Ovary (tissue), 3 donors: Measurements from ENCODE around the gene ADARB2.
"Not testable (repeated sequence)": the region's sequence is repeated elsewhere in the genome, so short reads cannot be mapped to it uniquely, and the experiment has no call there.

Source experiments
- EP300 ChIP-seq: sonication (generic); formaldehyde crosslinking; IDR thresholded peaks from one replicate; pipeline ENCODE4 v1.6.1; 2017; ENCODE audit warnings: antibody characterized with exemption
- POLR2A ChIP-seq: fragments of 450-650 bp; IDR thresholded peaks from one replicate; pipeline ENCODE4 v1.6.1; 2017; ENCODE audit warnings: antibody characterized with exemption, mild to moderate bottlenecking, moderate library complexity
- TF ChIP-seq, protein P1 (sequence below), 3 donors: fragments of 450-650 bp in 2 of 3; fragments of 200-600 bp in 1 of 3; IDR thresholded peaks; one replicate each; pipeline versions ENCODE4 v1.5.1 to v1.8.0; 2016 to 2022; ENCODE audit warnings: antibody characterized with exemption in 3 of 3, mild to moderate bottlenecking in 1 of 3
- donor health status: DM: no; HTN: no; CAD: no.

DNA sequence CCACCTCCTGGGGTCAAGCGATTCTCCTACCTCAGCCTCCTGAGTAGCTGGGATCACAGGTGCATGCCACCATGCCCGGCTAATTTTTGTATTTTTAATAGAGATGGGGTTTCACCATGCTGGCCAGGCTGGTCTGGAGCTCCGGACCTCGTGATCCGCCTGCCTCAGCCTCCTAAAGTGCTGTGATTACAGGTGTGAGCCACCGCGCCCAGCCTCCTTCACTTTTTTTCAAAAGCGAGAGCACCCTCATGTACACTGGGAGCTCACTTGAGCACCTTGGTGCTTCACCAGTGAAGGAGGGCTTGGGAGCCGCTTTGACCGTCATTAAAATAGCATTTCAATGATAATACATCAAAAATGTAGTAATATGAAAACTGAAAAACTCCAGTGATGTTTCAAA, 578.8 kb downstream of the ADARB2 start:
- not testable (repeated sequence) for TF ChIP-seq POLR2A, EP300
- TF ChIP-seq, protein P1, sequence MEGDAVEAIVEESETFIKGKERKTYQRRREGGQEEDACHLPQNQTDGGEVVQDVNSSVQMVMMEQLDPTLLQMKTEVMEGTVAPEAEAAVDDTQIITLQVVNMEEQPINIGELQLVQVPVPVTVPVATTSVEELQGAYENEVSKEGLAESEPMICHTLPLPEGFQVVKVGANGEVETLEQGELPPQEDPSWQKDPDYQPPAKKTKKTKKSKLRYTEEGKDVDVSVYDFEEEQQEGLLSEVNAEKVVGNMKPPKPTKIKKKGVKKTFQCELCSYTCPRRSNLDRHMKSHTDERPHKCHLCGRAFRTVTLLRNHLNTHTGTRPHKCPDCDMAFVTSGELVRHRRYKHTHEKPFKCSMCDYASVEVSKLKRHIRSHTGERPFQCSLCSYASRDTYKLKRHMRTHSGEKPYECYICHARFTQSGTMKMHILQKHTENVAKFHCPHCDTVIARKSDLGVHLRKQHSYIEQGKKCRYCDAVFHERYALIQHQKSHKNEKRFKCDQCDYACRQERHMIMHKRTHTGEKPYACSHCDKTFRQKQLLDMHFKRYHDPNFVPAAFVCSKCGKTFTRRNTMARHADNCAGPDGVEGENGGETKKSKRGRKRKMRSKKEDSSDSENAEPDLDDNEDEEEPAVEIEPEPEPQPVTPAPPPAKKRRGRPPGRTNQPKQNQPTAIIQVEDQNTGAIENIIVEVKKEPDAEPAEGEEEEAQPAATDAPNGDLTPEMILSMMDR (IDR thresholded peaks at IDR 0.05): not testable (repeated sequence)
